SU-DHL-6 (cell line): Measurements from ENCODE around the gene RSBN1L.

Experiments used
- H2AFZ ChIP-seq: fragments of 200-600 bp; sonication (generic); 2 replicates; pipeline ENCODE4 v1.6.1; 2014; ENCODE audit warnings: low read depth, mild to moderate bottlenecking, moderate library complexity, mixed read lengths, antibody characterized with exemption, low read length; ENCODE audit not compliant: severe bottlenecking
- H3F3A ChIP-seq: fragments of 200-600 bp; shearing (Covaris generic); 2 replicates; pipeline ENCODE4 v1.6.0; 2016; ENCODE audit warnings: antibody characterized with exemption, mild to moderate bottlenecking; ENCODE audit not compliant: insufficient read depth
- H3K27ac ChIP-seq: fragments of 200-600 bp; sonication (generic); 2 replicates; pipeline ENCODE4 v1.5.1; 2016; ENCODE audit warnings: low read depth, mild to moderate bottlenecking, low read length, moderate library complexity, mixed read lengths
- H3K27me3 ChIP-seq: fragments of 200-600 bp; sonication (generic), shearing (Covaris generic); 2 replicates; pipeline ENCODE4 v1.6.0; 2014; ENCODE audit warnings: mild to moderate bottlenecking, low read length
- H3K36me3 ChIP-seq: fragments of 200-600 bp; sonication (generic); 2 replicates; pipeline ENCODE4 v1.6.1; 2014; ENCODE audit warnings: mild to moderate bottlenecking, low read length, mixed read lengths
- H3K4me2 ChIP-seq: fragments of 300-600, 200-600 bp; shearing (Covaris generic), sonication (generic); 2 replicates; pipeline ENCODE4 v1.6.0; 2014; ENCODE audit warnings: low read length, low read depth, mild to moderate bottlenecking; ENCODE audit not compliant: poor library complexity, severe bottlenecking
- H3K4me3 ChIP-seq: fragments of 200-600 bp; sonication (generic); 2 replicates; pipeline ENCODE4 v1.5.1; 2014; ENCODE audit warnings: antibody characterized with exemption, low read length, mild to moderate bottlenecking, mixed read lengths; ENCODE audit not compliant: insufficient read depth, poor library complexity, severe bottlenecking
- H3K79me2 ChIP-seq: fragments of 200-600 bp; sonication (generic); 2 replicates; pipeline ENCODE4 v1.6.1; 2014; ENCODE audit warnings: mild to moderate bottlenecking, low read length, moderate library complexity; ENCODE audit not compliant: insufficient read depth
- H3K9ac ChIP-seq: fragments of 200-600 bp; sonication (generic); 2 replicates; pipeline ENCODE4 v1.7.0; 2014; ENCODE audit warnings: mild to moderate bottlenecking, low read length
- H3K9me2 ChIP-seq: fragments of 200-600 bp; sonication (generic); replicated peaks from 2 replicates; pipeline ENCODE4 v1.6.1; 2014; ENCODE audit warnings: low read length; ENCODE audit not compliant: insufficient read depth
- H3K9me3 ChIP-seq: fragments of 200-600 bp; sonication (generic); 2 replicates; pipeline ENCODE4 v1.6.1; 2014; ENCODE audit warnings: low read length, mixed read lengths; ENCODE audit not compliant: insufficient read depth
- H4K20me1 ChIP-seq: fragments of 200-600 bp; sonication (generic); 2 replicates; pipeline ENCODE4 v1.6.1; 2014; ENCODE audit warnings: low read depth, mild to moderate bottlenecking, antibody characterized with exemption, low read length, moderate library complexity, mixed read lengths
- EZH2phosphoT487 ChIP-seq: fragments of 200-600 bp; sonication (generic), shearing (Covaris generic); conservative IDR thresholded peaks from 2 replicates; pipeline ENCODE4 v1.6.1; 2018; ENCODE audit warnings: mild to moderate bottlenecking, antibody characterized with exemption, low read length, moderate library complexity, mixed read lengths
- TF ChIP-seq, protein P1 (sequence below): fragments of 200-600 bp; sonication (generic); IDR thresholded peaks from one replicate; pipeline ENCODE4 v1.5.1; 2017; ENCODE audit warnings: antibody characterized with exemption, mild to moderate bottlenecking, low read length, moderate library complexity; ENCODE audit not compliant: insufficient read depth, poor library complexity, severe bottlenecking

Gene RSBN1L

DNA sequence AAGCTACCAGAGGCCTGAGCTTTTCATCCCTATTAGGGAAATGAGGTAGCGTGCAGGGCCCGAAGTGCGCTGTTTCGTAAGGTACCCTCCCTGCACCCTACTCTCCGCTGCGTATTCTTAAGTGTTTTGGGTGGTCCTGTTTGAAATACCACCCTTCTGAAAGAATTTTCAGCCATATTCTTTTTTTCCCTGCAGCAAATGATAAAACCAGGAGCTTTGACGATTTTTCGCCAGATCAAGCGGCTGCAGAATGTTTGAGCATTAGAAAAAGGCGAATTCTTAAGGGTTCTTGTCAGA is 1.2 kb downstream of the RSBN1L start:
- H2AFZ ChIP-seq: no peak overlapping the region
- H4K20me1 ChIP-seq: peaks cover 12% of the 10 kb centered on the region; the same call in 1 of the 2 replicates
- peak overlapping the region; percentile 77 for H3K27ac ChIP-seq
- no peaks in the 10 kb centered on the region for H3K9me2 ChIP-seq
- peaks cover 95% of the 10 kb centered on the region for H3K79me2 ChIP-seq
- 0 out of 2 replicates have a peak, but pooled peaks cover 3% of the 10 kb centered on the region for H3K36me3 ChIP-seq
- H3K9me3 ChIP-seq: no peaks in the 10 kb centered on the region
- H3K9ac ChIP-seq: peak overlapping the region; percentile 92
- no peak for TF ChIP-seq EZH2phosphoT487
- TF ChIP-seq, protein P1, sequence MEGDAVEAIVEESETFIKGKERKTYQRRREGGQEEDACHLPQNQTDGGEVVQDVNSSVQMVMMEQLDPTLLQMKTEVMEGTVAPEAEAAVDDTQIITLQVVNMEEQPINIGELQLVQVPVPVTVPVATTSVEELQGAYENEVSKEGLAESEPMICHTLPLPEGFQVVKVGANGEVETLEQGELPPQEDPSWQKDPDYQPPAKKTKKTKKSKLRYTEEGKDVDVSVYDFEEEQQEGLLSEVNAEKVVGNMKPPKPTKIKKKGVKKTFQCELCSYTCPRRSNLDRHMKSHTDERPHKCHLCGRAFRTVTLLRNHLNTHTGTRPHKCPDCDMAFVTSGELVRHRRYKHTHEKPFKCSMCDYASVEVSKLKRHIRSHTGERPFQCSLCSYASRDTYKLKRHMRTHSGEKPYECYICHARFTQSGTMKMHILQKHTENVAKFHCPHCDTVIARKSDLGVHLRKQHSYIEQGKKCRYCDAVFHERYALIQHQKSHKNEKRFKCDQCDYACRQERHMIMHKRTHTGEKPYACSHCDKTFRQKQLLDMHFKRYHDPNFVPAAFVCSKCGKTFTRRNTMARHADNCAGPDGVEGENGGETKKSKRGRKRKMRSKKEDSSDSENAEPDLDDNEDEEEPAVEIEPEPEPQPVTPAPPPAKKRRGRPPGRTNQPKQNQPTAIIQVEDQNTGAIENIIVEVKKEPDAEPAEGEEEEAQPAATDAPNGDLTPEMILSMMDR: no peak
- no peaks in the 10 kb centered on the region for H3K27me3 ChIP-seq
- H3F3A ChIP-seq: peaks cover 34% of the 10 kb centered on the region
- peak overlapping the region; percentile 100 for H3K4me3 ChIP-seq
- peak overlapping the region; percentile 77 for H3K4me2 ChIP-seq

DNA sequence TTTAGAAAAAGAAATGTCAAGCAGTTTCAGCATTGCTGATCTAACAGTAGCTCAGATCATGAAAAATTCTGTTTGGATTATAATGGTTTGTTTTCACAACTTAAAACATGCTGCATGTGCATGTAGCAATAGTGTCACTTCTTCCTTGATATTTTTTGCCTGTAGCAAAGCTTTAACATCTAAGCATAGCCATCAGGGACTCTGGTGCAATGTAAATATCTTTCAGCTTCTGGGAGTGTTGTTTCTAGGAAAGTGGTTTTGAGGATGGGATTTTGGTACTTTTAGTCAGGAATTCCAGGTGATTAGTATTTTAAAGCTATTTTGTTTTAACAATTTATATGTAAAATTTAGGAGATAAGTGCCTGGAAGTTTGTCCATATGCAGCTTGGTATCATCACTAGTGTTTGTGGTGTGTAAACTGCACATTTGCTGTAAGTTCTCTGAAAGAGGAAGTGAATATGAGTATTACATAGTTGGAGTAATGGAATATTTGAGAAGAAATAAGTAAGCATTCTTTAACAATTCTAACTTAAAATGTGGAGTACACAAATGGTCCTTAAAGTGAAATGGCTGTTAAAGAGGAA is 1.9 kb downstream of the RSBN1L start:
- Histone ChIP-seq H3K9me3 (no peaks in the 10 kb centered on the region), H3K79me2 (peaks cover 95% of the 10 kb centered on the region), H3K4me2 (peak overlapping the region; percentile 77), H3K27me3 (no peaks in the 10 kb centered on the region), H3K9ac (peak overlapping the region; percentile 92), H2AFZ (no peak overlapping the region), H3K36me3 (0 out of 2 replicates have a peak, but pooled peaks cover 3% of the 10 kb centered on the region), H3F3A (peaks cover 34% of the 10 kb centered on the region), H3K4me3 (peak overlapping the region; percentile 100), H3K27ac (peak overlapping the region; percentile 77), H4K20me1 (peaks cover 12% of the 10 kb centered on the region; the same call in 1 of the 2 replicates), H3K9me2 (no peaks in the 10 kb centered on the region)
- TF ChIP-seq, protein P1: no peak

DNA sequence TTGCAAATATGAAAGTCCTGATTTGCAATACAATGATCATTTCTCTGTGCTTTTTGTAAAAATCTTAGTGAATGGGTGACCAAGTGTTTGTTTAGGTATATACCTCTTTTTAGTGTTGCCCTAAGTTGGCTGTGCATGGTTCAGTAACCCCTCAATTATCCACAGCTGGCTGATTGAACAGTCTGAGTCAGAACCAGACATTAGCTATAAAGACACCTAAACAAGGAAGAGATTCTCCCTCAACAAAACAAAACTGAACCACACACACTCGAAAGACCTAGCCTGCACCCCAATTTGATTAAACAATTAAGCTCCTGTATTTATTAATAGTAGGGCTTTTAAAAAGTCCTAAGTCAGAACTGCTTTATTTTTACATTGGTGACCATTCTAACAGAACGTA is 2.8 kb downstream of the RSBN1L start:
- H3F3A ChIP-seq: peaks cover 28% of the 10 kb centered on the region
- no peaks in the 10 kb centered on the region for H3K9me3 ChIP-seq
- H3K79me2 ChIP-seq: peaks cover 95% of the 10 kb centered on the region
- H3K27me3 ChIP-seq: no peaks in the 10 kb centered on the region
- H3K4me2 ChIP-seq: peak overlapping the region; percentile 77
- TF ChIP-seq EZH2phosphoT487: no peak
- TF ChIP-seq, protein P1: no peak
- peaks cover 14% of the 10 kb centered on the region; the same call in 1 of the 2 replicates for H4K20me1 ChIP-seq
- no peak overlapping the region for H2AFZ ChIP-seq
- peak overlapping the region; percentile 100 for H3K4me3 ChIP-seq
- H3K9me2 ChIP-seq: no peaks in the 10 kb centered on the region
- H3K9ac ChIP-seq: peak overlapping the region; percentile 92
- peaks cover 6% of the 10 kb centered on the region; the same call in 1 of the 2 replicates for H3K36me3 ChIP-seq
- H3K27ac ChIP-seq: peak overlapping the region; percentile 77
